HUES48 (cell line): ENCODE measurements around the gene CA12.
A peak's percentile ranks its signal among the peaks of the same experiment; 100 is the strongest.
"Not testable (repeated sequence)": the region's sequence is repeated elsewhere in the genome, so short reads cannot be mapped to it uniquely, and the experiment has no call there.

Experiments used
- H3K27ac ChIP-seq: one replicate; pipeline ENCODE4 v1.7.0; 2013; ENCODE audit warnings: low read depth, low read length, inconsistent platforms
- H3K27me3 ChIP-seq: 2 replicates; pipeline ENCODE4 v1.6.1; 2013; ENCODE audit warnings: mild to moderate bottlenecking, low read length; ENCODE audit not compliant: control insufficient read depth, insufficient read depth
- H3K36me3 ChIP-seq: 2 replicates; pipeline ENCODE4 v1.6.1; 2013; ENCODE audit warnings: low read length; ENCODE audit not compliant: control insufficient read depth, insufficient read depth
- H3K4me1 ChIP-seq: 2 replicates; pipeline ENCODE4 v1.6.1; 2013; ENCODE audit warnings: mild to moderate bottlenecking, low read length; ENCODE audit not compliant: control insufficient read depth, insufficient read depth
- H3K4me3 ChIP-seq: 2 replicates; pipeline ENCODE4 v1.5.1; 2013; ENCODE audit warnings: mild to moderate bottlenecking, low read depth, low read length
- H3K9ac ChIP-seq: 2 replicates; pipeline ENCODE4 v1.6.1; 2013; ENCODE audit warnings: mild to moderate bottlenecking, low read depth, low read length, moderate library complexity
- H3K9me3 ChIP-seq: 2 replicates; pipeline ENCODE4 v1.6.1; 2013; ENCODE audit warnings: low read length; ENCODE audit not compliant: control insufficient read depth, insufficient read depth

Gene CA12

DNA sequence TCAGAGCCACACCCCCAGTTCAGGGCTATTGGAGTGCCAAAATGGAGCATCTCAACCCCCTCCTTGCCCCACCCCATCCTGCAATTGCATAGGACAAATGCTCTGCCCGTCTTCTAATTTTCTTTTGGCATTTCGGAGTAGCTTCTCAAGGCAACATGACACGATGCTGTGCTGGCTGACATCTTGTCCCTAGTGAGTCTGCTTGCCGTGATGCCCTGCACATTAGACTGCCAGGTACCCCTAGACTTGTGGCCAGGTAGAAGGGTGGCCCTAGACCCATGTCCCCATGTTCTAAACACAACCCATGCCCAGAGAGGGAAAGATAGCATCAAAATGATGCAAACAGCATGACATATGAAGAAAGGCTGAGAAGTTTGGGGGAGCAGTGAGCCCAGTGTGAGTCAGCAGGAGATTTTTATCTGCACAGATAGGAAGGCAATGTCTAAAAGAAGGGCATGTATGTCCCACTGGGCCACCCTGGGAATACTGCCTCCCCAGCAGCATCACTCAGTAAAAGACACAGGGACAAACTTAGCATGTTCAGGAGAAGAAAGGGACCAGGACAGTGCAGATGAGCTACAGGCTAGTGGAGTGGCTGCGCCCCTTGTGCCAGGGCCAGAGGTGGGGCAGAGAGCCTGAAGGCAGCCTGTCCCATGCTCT, 36.8 kb downstream of the CA12 start:
- no peaks in the 10 kb centered on the region for H3K9me3 ChIP-seq
- H3K9ac ChIP-seq: no peak overlapping the region
- no peak overlapping the region for H3K27ac ChIP-seq
- H3K36me3 ChIP-seq: no peaks in the 10 kb centered on the region
- no peak overlapping the region for H3K4me3 ChIP-seq
- H3K4me1 ChIP-seq: peaks cover 16% of the 10 kb centered on the region
- H3K27me3 ChIP-seq: no peaks in the 10 kb centered on the region

DNA sequence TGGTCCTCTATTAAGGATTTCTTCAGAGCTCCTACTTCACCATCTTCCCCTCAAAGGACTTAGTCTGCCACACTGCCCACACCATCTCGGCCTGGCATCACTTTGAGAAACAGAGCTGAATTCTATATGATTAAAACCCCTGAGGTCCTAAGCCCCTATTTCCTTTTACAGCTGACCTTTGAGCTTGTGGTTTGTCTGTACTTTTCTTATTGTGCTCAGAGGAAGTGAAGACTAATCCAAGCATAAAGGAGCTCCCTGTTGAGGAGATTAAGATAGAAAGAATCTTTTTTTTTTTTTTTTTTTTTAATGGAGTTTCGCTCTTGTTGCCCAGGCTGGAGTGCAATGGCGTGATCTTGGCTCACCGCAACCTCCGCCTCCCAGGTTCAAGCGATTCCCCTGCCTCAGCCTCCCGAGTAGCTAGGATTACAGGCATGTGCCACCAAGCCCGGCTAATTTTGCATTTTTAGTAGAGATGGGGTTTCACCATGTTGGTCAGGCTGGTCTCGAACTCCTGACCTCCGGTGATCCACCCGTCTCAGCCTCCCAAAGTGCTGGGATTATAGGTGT, 38.6 kb downstream of the CA12 start:
- not testable (repeated sequence) for H3K36me3 ChIP-seq, H3K4me3 ChIP-seq, H3K9me3 ChIP-seq, H3K27me3 ChIP-seq, H3K9ac ChIP-seq, H3K27ac ChIP-seq
- peaks cover 29% of the 10 kb centered on the region for H3K4me1 ChIP-seq

DNA sequence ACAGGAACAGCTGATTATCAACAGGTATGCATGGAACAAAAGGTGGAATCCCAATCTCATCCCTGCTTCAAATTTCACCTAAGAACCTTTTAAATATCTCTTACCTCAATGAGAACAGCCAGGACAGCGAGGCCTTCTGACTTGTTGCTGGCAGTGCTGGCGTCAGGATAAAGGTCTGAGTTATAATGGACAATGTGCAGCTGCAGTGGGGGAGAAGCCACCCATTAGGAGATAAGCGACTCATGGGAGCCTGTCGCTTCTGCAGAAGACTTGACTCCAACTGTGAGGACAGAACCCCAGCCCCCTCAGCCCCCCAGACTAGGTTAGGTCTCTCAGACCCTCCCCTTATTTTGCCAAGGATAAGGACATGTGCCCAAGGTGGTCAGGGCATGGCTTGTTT, 39.7 kb downstream of the CA12 start:
- H3K4me3 ChIP-seq: no peak overlapping the region
- peaks cover 29% of the 10 kb centered on the region for H3K4me1 ChIP-seq

DNA sequence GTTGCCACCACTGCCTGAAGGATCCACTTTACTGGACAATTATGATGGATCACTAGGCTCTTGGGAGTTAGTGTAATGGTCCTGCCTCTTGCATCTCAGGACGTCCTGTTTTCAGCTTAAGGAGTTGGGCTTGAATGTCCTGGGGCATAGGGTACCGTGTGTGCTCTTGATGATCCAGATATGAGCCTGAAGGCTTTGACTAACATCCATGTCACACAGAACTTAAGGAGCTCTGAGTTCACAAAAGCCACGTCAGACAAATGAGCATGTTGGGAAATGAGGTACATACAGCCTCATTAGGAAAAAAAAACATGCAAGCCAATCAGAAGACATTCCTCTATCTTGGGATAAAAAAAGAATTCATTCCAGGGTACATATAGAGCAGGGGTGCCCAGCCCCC, 40.8 kb downstream of the CA12 start:
- H3K9ac ChIP-seq: no peak overlapping the region
- H3K4me3 ChIP-seq: 0 out of 2 replicates have a peak overlapping the region, but pooled peaks have one; percentile 39
- H3K27ac ChIP-seq: no peak overlapping the region
- no peaks in the 10 kb centered on the region for H3K9me3 ChIP-seq
- H3K4me1 ChIP-seq: peaks cover 29% of the 10 kb centered on the region
- no peaks in the 10 kb centered on the region for H3K27me3 ChIP-seq
- no peaks in the 10 kb centered on the region for H3K36me3 ChIP-seq

More for the DNA sequence above, 39.7 kb downstream of the CA12 start:
- Histone ChIP-seq H3K27ac (no peak overlapping the region), H3K9me3 (no peaks in the 10 kb centered on the region), H3K27me3 (no peaks in the 10 kb centered on the region), H3K36me3 (no peaks in the 10 kb centered on the region), H3K9ac (no peak overlapping the region)

DNA sequence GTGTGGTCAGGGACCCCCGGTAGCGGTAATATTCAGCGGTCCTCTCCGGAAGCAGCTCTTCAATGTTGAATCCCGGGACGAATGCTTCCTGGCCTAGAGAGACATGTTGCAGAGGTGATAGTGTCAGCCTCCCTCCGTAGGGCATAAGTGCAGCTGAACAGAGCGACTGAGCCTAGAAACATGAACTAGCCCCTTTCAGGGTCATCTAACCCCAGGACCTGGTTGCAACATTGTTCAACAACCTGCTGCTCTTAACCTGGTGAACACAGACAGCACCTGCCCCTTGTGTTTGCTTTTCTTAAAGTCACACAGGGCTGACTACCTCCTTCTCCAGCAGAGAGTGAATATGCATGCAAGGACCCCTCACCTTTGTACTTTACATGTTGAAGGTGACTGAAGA, 41.3 kb downstream of the CA12 start:
- peaks cover 29% of the 10 kb centered on the region for H3K4me1 ChIP-seq
- H3K27me3 ChIP-seq: no peaks in the 10 kb centered on the region
- H3K9me3 ChIP-seq: no peaks in the 10 kb centered on the region
- peak overlapping the region; percentile 49 for H3K27ac ChIP-seq
- no peaks in the 10 kb centered on the region for H3K36me3 ChIP-seq
- no peak overlapping the region for H3K9ac ChIP-seq
- H3K4me3 ChIP-seq: peak overlapping the region; percentile 39

DNA sequence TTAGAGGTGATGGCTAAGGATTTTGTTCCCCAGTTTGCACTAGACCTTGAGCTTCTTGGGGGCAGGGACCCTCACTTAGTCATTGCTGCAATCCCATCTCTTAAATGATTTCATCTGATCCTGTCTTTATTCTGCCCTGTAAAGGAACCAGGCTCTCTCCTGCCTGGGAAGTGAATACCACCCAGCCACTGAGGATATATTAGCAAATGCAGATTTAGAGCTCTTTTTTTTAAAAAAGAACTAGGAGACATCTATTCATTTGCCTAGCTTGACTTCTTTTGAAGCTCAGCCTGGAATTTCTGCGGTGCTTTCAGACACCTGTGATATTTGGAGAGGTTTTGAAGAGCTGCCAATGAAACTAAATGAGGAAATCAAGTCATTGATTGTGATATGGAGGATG, 41.8 kb downstream of the CA12 start:
- H3K36me3 ChIP-seq: no peaks in the 10 kb centered on the region
- no peak overlapping the region for H3K9ac ChIP-seq
- H3K27me3 ChIP-seq: no peaks in the 10 kb centered on the region
- peak overlapping the region; percentile 49 for H3K27ac ChIP-seq
- H3K4me1 ChIP-seq: peaks cover 29% of the 10 kb centered on the region
- H3K9me3 ChIP-seq: no peaks in the 10 kb centered on the region
- H3K4me3 ChIP-seq: peak overlapping the region; percentile 39

DNA sequence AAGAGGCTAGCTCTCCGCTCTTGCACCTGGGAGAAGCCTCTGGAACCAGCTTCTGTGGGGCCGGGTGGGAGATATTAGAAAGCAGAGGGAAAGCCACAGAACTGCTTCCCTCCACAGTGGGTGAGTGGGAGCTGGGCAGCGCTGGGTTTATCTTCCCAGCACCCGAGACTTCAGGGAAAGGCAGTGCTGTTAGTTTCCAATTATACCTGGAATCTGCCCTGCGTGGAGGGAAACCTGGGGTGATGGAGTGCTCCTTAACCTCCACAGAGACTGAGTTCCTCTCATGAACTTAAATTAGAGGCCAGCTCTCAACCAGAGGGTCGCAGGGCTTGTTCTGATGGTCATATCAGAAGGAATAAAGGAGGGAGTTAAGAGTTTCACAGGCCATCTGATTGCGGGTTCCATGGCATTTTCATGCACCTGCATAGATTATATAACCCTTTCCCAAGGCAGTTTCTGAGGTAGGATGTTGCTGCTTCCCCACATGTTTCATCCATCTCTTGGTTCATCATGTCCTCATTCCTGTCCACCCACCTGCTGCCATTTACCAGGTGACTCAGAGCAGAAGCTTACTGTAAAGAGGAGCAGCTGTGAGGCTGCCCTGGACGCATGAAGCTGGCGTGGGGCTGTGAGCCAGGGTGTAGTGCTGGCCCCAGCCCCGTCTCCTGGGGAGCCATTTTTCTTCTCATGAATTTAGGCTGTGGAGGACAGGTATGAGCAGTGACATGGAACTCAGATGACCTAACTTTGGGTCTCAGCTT, 42.5 kb downstream of the CA12 start:
- Histone ChIP-seq H3K36me3 (no peaks in the 10 kb centered on the region), H3K27me3 (no peaks in the 10 kb centered on the region), H3K4me3 (peak overlapping the region; percentile 39; the same call in 1 of the 2 replicates), H3K4me1 (peaks cover 29% of the 10 kb centered on the region), H3K9me3 (no peaks in the 10 kb centered on the region), H3K27ac (peak overlapping the region; percentile 49), H3K9ac (no peak overlapping the region)

DNA sequence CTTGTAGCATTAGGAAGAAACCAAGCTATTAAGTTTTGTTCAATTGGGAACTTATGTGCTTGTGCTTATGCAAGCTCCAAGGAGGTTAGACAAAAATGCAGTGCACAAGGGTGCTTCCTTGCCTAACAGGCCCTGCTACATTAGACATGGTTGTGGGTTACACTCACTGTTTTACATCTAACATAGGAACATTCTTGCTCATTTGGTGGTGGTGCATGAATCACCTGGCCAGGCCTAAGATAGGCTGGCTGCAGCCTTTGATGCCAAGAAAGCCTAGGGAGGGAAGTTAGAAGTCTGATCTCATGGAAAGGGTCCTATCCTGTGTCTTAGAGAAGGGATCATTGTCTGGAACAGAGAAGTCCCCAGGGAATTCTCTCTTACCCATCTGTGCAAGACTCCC, 43.5 kb downstream of the CA12 start:
- peaks cover 29% of the 10 kb centered on the region for H3K4me1 ChIP-seq
- no peak overlapping the region for H3K4me3 ChIP-seq
- H3K27me3 ChIP-seq: no peaks in the 10 kb centered on the region
- no peaks in the 10 kb centered on the region for H3K36me3 ChIP-seq
- no peak overlapping the region for H3K27ac ChIP-seq
- no peaks in the 10 kb centered on the region for H3K9me3 ChIP-seq
- H3K9ac ChIP-seq: no peak overlapping the region

DNA sequence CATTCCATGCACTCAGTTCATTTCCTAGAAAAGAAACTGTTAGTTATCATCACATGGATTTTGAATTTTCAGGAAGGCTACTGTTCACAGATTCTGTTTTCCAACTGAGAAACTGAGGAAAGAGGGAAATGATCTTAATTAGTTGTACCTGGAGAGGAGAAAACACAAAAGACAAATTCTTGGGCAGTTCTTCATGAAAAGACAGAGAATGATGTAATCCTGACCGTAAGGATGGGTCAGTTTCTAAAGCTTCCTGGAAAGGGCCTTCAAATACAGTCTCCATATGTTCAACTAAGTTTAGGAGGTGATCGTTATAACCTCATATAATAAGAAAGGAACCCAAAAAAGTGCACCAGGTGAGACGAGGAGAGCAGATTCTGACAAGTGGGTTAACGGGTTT, 44.6 kb downstream of the CA12 start:
- H3K27me3 ChIP-seq: no peaks in the 10 kb centered on the region
- H3K36me3 ChIP-seq: no peaks in the 10 kb centered on the region
- H3K4me1 ChIP-seq: peaks cover 29% of the 10 kb centered on the region
- H3K9me3 ChIP-seq: no peaks in the 10 kb centered on the region
- H3K4me3 ChIP-seq: no peak overlapping the region
- H3K9ac ChIP-seq: no peak overlapping the region
- no peak overlapping the region for H3K27ac ChIP-seq

DNA sequence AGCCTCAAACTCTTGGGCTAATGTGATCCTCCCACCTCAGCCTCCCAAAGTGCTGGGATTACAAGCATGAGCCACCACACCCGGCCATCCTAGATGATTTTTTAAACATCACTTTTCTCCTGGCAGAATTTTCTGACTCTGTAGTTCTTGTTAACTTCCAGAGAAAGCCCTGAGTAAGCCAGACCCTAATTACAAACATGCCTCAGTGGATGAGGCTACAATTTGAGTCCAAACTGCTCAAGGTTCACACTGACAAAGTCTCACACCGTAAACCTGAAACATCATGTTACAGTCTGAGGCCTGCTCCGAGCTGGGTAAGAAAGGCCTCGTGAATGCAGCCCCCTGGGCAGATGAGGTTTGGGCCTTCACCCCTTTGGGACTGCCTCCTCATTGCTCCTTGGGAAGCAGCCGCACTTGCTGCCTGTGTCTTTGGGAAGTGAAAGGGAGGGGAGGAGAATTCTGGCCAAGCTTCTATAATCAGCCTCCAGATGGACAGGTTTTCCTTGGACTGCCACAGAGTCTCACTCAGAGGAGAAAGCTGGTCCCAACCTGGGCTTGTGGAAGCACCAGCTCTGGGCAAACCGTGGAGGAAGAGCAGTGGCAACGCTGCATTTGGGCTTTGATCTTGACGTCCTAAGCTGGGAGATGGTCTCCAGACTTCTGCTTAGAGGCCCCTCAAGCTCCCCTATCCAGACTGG, 46.0 kb downstream of the CA12 start:
- H3K9ac ChIP-seq: no peak overlapping the region
- H3K9me3 ChIP-seq: no peaks in the 10 kb centered on the region
- H3K27ac ChIP-seq: no peak overlapping the region
- no peak overlapping the region for H3K4me3 ChIP-seq
- peaks cover 22% of the 10 kb centered on the region for H3K4me1 ChIP-seq
- no peaks in the 10 kb centered on the region for H3K27me3 ChIP-seq
- no peaks in the 10 kb centered on the region for H3K36me3 ChIP-seq

DNA sequence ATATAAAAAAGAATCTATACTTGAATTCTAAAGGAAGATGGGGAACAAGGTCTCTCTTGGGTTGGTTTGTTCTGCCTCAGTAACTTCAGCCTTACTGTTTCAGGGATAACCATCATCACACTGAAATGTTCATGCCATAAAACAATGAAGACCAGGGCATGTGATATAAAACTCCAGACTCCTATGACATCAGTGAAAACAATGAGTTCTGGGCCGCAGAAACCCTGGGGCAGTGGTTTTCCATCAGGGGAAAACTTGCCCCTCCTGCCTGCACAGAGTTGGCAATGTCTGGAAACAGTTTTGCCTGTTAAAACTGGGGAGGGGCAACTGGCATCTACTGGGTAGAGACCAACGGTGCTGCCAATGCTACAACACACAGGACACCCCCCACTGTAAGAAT, 46.8 kb downstream of the CA12 start:
- Histone ChIP-seq H3K4me1 (peaks cover 14% of the 10 kb centered on the region), H3K4me3 (no peak overlapping the region), H3K36me3 (no peaks in the 10 kb centered on the region), H3K9ac (no peak overlapping the region), H3K27me3 (no peaks in the 10 kb centered on the region), H3K9me3 (no peaks in the 10 kb centered on the region), H3K27ac (no peak overlapping the region)
